Measurements from ENCODE around the gene JOSD2.
"Not testable (repeated sequence)": the region's sequence is repeated elsewhere in the genome, so short reads cannot be mapped to it uniquely, and the experiment has no call there.

The JOSD2 gene

DNA sequence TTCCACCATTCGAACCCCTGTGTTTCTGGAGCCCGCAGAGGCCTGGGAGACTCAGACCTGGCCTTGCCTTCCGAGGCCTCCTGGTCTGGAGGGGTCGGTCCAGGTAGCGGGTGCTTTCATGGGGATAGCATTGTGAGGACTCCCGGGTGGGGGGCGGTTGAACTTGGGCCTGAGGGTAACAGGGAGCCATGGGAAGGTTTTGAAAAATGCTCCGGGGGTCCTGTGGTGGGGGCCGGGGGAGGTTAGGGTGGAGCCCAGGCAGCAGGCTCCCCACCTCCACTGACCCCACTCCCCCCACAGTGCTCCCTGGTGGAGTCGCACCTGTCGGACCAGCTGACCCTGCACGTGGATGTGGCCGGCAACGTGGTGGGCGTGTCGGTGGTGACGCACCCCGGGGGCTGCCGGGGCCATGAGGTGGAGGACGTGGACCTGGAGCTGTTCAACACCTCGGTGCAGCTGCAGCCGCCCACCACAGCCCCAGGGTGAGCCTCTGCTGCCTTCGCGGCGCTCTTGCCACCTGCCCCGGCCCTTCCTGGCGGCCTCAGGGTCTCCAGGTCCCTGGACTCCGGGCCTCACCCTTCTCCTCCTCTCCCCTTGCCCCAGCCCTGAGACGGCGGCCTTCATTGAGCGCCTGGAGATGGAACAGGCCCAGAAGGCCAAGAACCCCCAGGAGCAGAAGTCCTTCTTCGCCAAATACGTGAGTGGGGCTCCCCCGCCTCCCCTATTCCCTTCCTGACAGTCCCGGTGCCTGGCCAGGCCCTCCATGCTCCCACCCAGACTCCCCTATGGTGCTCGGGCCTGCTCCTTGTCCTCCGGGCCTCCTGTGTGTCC, 30.5 kb downstream of the JOSD2 start:
- peak overlapping the region; percentile 19 to 34 for H3K27ac Mint-ChIP-seq
- H3K27me3 Mint-ChIP-seq, result no peaks in the 10 kb centered on the region
- no peak for DNase-seq
- no peak for ATAC-seq
- H3K4me3 Mint-ChIP-seq, result no peak overlapping the region
- H3K9me3 Mint-ChIP-seq, result peaks cover 0 to 7% of the 10 kb centered on the region in 2 donors
- H3K4me1 Mint-ChIP-seq, result peaks cover 39% of the 10 kb centered on the region

DNA sequence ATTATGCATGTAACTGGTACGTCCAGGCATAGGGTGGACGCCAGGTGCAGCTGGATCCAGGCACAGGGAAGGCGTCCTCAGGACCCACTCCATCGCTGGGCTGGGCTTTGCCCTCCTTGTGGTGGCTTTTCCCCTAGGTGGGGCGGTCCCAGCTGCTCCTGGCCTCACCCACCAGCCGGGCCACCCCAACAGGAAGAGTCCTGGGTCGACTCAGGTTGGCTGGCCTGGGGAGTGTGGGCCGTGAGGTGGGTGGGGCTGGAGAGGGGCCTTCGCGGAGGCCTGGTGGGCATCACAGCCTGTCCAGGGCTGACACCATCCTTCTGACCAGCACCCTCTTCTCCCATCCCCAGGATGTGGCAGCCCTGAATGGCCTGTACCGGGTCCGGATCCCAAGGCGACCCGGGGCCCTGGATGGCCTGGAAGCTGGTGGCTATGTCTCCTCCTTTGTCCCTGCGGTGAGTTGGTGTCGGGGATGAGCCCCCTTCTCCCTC, 31.2 kb downstream of the JOSD2 start:
- Mint-ChIP-seq H3K27me3 (no peaks in the 10 kb centered on the region), H3K4me1 (peaks cover 46% of the 10 kb centered on the region), H3K4me3 (no peak overlapping the region), H3K27ac (no peak overlapping the region), H3K9me3 (peaks cover 0 to 7% of the 10 kb centered on the region in 2 donors)
- ATAC-seq, result no peak
- DNase-seq, result no peak

DNA sequence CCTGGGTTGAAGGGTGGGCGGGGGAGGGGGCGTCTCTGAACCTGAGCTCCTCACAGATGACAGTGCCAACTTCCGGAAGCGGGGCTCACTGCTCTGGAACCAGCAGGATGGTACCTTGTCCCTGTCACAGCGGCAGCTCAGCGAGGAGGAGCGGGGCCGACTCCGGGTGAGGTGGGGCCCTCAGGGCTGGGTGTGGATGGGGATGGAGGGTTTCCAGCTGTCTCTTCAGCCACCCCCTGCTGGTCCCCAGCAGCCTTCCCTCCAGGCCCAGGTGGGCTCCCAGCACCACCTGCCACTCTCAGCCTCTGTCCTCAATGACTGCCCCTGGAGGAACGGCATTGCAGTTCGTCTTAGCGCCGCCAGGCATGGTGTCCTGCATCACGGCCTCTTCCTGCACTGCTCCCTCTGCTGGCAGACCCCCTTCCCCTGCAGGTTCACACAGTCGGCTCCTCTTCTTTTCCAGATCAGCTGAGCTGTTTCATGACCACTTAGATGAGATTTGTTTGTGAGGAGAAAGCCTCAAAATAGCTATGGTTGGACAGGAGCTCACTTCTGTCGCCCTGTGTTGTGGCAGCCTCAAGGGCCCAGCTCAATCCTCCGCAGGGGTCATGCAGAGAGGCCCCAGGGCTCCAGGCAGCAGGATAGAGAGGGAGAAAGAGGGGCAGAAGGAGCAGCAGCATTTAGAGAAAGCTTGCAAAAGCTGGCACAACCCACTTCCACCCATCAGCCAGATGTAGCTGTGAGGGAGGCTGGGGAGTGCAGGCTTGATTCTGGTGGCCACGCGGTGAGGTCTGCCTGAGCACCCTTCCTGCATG, 31.9 kb downstream of the JOSD2 start:
- Mint-ChIP-seq H3K9me3 (peaks cover 0 to 7% of the 10 kb centered on the region in 2 donors), H3K27ac (peak overlapping the region; percentile 46 to 78), H3K27me3 (no peaks in the 10 kb centered on the region), H3K4me1 (peaks cover 46% of the 10 kb centered on the region), H3K4me3 (peak overlapping the region in 1 of 2 donors; percentile 24)
- DNase-seq, result no peak
- ATAC-seq, result no peak

DNA sequence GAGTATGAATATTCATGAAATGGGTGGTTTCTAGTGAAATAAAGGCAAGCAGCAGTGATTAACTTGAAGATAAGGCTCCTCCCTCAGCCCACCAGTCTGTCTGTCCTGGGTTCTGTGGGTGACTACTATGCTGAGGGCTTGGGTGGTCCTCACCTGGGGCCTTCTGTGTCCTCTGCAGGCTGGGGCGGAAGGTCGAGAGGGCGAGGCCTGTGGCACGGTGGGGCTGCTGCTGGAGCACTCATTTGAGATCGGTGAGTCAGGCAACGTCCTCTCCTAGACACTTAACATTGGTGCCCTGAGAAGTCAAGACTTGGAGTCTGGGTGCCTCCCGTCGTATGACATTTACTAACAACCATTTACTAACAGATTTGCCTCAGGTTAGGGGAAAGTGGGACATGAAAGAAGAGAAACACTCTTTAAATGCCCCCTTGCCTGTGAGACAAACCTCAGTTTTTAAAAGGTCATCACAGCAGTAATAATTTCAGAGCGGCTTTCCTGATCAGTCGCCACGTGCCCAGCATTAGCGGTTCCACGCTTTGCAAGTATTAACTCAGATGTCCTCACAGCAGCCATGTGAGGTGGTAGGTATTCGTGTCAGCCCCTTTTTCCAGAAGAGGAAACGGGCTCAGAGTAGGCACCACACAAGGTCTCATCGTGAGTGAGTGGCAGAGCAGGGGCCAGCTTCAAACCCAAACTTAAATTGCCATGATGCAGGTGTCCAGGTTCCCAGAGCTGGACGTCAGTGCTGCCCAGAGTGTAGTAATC, 33.1 kb downstream of the JOSD2 start:
- DNase-seq (no peak), ATAC-seq (no peak)
- H3K27me3 Mint-ChIP-seq, result no peaks in the 10 kb centered on the region
- H3K9me3 Mint-ChIP-seq, result peaks cover 0 to 7% of the 10 kb centered on the region in 2 donors
- H3K27ac Mint-ChIP-seq, result peak overlapping the region; percentile 2 to 3
- H3K4me1 Mint-ChIP-seq, result peaks cover 46% of the 10 kb centered on the region
- H3K4me3 Mint-ChIP-seq, result peak overlapping the region; percentile 95 to 100

DNA sequence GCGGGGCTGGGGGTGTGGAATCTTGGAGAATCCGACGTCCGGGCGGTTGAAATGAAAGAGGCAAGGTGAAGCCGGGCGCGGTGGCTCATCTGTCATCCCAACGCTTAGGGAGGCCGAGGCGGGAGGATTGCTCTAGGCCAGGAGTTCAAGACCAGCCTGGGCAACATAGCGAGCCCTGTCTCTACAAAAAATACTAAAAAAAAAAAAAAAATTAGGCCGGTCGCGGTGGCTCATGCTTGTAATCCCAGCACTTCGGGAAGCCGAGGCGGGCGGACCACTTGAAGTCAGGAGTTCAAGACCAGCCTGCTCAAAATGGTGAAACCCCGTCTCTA, 34.1 kb downstream of the JOSD2 start:
- ATAC-seq, result peak; percentile 7
- Mint-ChIP-seq H3K4me1 (peaks cover 46% of the 10 kb centered on the region), H3K27ac (peak overlapping the region; percentile 97 to 99), H3K27me3 (no peaks in the 10 kb centered on the region), H3K4me3 (peak overlapping the region; percentile 95 to 100), H3K9me3 (peaks cover 0 to 7% of the 10 kb centered on the region in 2 donors)
- no peak for DNase-seq

DNA sequence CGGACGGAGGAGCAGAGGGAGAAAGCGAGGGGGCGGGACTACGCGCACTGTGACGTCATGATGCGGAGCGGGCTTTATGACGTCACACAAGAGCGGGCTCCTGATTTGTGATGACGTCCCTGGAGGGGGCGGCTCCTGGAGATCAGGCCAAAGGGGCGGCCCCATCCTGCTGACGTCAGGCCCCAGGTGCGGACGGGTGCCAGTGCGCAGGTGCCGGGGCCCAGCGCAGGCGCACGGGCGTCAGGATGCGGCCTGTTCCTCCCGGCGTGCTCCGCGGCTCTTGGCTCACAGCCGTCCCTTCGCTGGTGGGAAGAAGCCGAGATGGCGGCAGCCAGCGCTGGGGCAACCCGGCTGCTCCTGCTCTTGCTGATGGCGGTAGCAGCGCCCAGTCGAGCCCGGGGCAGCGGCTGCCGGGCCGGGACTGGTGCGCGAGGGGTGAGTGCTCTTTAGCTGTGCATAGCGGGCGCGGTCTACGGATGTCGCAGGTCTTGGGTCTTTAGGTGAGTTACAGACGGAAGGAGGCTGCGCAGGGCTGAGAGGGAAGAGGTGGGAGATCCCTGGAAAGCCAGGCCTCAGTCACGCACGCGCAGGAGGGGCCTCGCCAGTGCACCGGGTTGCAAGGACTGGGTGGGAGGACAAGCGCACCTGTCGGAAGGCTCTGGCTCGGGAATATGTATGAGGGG, 34.6 kb downstream of the JOSD2 start, which contains the start of the genes EMC10 and GARIN5A:
Gene EMC10, plus strand, starts transcription at position 284 of the 683 bp plus-strand sequence. Its CDS starts 38 bp downstream, at position 322.
Gene GARIN5A, minus strand, starts transcription at position 625 of the 683 bp plus-strand sequence. Its CDS starts 460 bp downstream, at position 165.
- H3K27ac Mint-ChIP-seq, result peak within 1 kb of the TSS; percentile 97 to 99
- peaks cover 0 to 7% of the 10 kb centered on the region in 2 donors for H3K9me3 Mint-ChIP-seq
- ATAC-seq (peak; percentile 97), DNase-seq (peak; percentile 96 to 98)
- H3K4me1 Mint-ChIP-seq, result peaks cover 46% of the 10 kb centered on the region
- H3K4me3 Mint-ChIP-seq, result peak within 1 kb of the TSS; percentile 95 to 100
- no peaks in the 10 kb centered on the region for H3K27me3 Mint-ChIP-seq

DNA sequence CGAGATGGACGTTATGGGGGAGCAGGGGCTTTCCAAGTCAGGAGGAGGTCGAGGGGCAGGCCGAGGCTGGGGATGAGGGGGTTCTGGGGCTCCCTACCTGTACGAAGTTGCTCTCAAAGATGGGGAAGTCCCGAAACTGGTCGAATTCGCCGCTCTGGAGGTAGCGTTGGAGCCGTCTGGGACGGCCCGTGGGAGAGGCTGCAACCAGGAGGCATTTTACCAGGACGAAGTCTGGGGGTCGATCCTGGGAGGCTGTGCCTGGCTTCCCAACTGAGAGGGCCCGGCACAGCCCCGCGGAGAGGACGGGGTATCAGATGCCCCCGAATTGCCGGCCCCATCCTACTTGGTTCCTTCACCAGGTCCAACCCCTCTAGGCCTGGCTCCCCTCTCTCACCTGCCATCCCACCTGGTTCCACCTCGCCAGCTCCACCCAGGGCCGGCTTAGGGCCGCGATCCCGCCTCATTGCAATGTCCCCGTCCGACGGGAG, 35.2 kb downstream of the JOSD2 start:
- peak overlapping the region in 1 of 2 donors; percentile 99 for H3K27ac Mint-ChIP-seq
- H3K9me3 Mint-ChIP-seq, result peaks cover 0 to 7% of the 10 kb centered on the region in 2 donors
- DNase-seq, result no peak
- peak overlapping the region; percentile 71 to 100 for H3K4me3 Mint-ChIP-seq
- H3K4me1 Mint-ChIP-seq, result peaks cover 46% of the 10 kb centered on the region
- ATAC-seq, result peak; percentile 6
- no peaks in the 10 kb centered on the region for H3K27me3 Mint-ChIP-seq

DNA sequence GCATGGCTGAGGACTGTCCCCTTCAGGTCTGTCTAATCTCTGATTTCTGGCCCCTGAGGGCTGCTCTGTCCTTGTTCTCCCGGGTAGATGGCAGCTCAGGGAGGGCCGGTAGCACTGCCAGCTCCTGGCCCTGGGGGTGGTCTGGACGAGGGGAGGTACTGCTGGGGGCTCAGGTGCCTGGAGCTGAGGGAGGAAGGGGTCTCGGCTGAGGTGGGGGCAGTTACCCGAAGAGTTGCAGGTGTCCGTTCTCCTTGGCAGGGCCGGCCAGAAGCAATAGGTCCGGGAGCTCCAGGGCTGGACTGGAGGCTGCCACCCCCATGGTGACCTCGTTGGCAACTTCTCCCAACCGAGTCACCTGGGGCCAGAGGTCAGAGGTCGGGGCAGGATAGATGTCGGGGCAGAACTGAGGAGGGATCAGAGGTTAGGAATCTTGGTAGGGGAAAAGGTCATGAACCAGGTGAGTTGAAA, 35.9 kb downstream of the JOSD2 start:
- ATAC-seq, result no peak
- peak overlapping the region; percentile 45 to 100 for H3K4me3 Mint-ChIP-seq
- H3K4me1 Mint-ChIP-seq, result peaks cover 46% of the 10 kb centered on the region
- no peak for DNase-seq
- peak overlapping the region in 1 of 2 donors; percentile 99 for H3K27ac Mint-ChIP-seq
- H3K27me3 Mint-ChIP-seq, result no peaks in the 10 kb centered on the region
- H3K9me3 Mint-ChIP-seq, result peaks cover 0 to 7% of the 10 kb centered on the region in 2 donors

DNA sequence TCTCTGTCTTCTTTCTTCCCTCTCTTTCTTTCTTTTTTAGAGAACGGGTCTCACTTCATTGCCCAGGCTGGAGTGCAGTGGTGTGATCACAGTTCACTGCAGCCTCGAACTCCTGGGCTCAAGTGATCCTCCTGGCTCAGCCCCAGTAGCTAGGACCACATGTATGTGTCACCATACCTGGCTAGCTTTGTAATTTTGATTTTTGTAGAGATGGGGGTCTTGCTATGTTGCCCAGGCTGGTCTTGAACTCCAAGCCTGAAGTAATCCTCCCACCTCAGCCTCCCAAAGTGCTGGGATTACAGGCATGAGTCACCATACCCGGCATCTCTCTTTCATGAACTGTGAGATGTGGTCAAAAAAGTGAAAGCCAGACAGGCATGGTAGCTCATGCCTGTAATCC, 37.7 kb downstream of the JOSD2 start:
- H3K4me3 Mint-ChIP-seq, H3K27ac Mint-ChIP-seq, H3K9me3 Mint-ChIP-seq, ATAC-seq, DNase-seq: not testable (repeated sequence)
- Mint-ChIP-seq H3K27me3 (peaks cover 12% of the 10 kb centered on the region), H3K4me1 (peaks cover 34% of the 10 kb centered on the region)

DNA sequence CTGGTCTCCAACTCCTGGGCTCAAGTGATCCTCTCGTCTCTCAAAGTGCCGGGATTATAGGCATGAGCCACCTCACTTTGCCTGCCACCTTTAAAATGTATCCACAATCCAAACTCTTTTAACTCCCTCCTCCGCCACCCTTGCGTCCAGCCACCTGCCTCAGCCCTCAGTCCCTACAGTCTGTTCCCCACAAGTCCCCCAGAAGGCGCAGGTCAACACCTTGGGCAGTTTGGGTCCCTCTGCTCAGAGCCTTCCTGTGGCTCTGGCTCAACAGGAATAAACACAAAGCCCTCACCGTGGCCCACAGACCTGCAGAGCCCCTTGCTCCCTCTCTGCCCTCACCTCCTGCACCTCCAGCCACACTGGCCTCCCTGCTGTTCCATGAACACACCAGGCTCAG, 42.2 kb downstream of the JOSD2 start:
- DNase-seq, result no peak
- no peak for ATAC-seq
- H3K9me3 Mint-ChIP-seq, result no peaks in the 10 kb centered on the region
- H3K4me3 Mint-ChIP-seq, result no peak overlapping the region
- peaks cover 28% of the 10 kb centered on the region for H3K27me3 Mint-ChIP-seq
- H3K27ac Mint-ChIP-seq, result no peak overlapping the region
- H3K4me1 Mint-ChIP-seq, result no peaks in the 10 kb centered on the region

DNA sequence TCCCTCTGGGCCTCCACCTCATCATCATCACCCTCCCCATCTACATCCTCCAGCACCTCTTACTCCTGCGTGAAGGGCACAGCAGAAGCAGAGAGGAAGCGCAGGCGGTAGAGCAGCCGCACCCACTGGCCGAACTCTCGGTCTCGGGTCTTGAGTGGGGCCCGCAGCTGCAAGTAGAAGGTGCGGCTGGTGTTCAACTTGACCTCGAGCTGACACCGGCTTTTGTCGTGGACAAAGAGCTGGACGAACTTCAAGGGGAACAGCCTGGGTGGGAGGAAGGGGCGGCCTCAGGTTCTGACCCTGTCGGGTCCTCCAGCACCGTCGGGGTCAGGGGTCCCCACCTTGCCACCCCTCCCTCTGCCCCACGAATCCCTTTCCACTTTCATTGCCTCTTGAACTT, 43.4 kb downstream of the JOSD2 start:
- Mint-ChIP-seq H3K4me1 (no peaks in the 10 kb centered on the region), H3K27me3 (peaks cover 28% of the 10 kb centered on the region), H3K4me3 (no peak overlapping the region), H3K9me3 (no peaks in the 10 kb centered on the region), H3K27ac (no peak overlapping the region)
- ATAC-seq, result no peak
- no peak for DNase-seq

DNA sequence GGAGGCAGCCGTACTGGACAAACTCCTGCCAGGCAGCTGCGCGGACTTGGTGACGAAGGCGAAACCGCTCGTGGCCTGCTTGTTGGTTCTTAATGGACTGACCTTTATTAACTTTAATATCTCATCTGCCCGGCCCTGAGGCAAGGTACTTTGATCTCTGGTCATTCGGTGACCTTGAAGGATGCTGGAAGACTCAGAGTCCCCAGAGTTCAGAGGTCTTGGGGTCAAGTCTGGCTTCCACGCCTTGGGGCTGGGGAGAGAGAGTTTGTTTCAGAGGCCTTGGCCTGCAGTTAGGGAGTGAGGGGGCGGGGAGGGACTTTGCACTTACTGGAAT, 44.3 kb downstream of the JOSD2 start:
- Mint-ChIP-seq H3K27me3 (peaks cover 28% of the 10 kb centered on the region), H3K27ac (no peak overlapping the region), H3K9me3 (no peaks in the 10 kb centered on the region), H3K4me1 (no peaks in the 10 kb centered on the region), H3K4me3 (no peak overlapping the region)
- DNase-seq (no peak), ATAC-seq (no peak)

DNA sequence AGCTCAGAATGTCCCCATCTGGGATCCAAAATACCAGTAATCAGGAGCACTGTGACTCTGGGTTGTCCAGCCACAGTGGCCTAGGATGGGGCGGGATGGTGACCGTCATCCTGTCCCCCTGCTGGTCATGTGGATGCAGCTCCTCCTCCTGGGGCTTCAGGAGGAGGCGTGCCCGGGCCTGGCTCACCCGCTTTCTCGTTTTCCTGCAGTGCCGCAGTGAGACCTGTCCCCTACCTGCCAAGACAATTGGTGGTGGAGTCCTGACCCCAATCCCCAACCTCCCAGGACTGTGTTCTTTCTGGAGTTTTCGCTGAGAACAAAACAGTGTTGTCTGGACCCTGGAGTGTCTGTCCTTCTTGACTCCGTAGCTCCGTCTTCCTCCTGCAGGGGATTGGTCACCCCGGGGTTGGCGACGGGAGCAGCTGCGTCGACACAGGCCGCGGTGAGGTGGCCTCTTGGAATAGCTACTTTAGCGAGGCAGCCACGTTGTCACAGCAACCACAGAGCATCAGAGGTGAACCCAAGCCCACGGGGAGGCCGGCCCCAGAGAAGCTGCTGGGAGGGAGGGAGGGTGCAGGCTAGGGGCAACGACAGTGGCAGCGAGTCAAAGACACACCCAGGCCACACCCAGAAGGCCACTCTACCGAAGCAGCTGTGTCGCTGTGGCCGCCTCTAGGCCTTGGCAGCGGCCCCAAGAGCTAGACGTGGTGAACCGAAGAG, 44.8 kb downstream of the JOSD2 start:
- Mint-ChIP-seq H3K4me3 (no peak overlapping the region), H3K27ac (no peak overlapping the region), H3K4me1 (peaks cover 5% of the 10 kb centered on the region), H3K27me3 (peaks cover 28% of the 10 kb centered on the region), H3K9me3 (no peaks in the 10 kb centered on the region)
- no peak for DNase-seq
- ATAC-seq, result no peak

DNA sequence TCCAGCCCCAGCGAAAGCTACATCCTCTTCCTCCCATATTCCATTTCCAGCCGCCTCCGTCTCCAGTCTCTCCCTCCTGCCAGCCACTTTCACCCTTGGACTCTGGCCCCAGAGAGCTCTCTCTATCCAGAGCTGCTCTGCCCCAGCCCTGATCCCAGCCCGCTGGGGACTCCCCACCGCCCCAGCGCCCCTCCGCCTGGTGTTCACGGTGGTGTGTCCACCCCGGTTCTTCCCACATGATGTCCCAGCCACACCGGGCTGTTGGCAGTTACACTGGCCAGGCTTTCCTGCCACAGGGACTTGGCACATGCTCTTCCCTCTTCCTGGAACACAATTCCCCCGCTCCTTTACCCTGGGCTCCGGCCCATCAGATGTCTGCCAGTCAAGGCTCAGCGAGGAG, 46.0 kb downstream of the JOSD2 start:
- no peak for ATAC-seq
- Mint-ChIP-seq H3K4me3 (no peak overlapping the region), H3K9me3 (no peaks in the 10 kb centered on the region), H3K4me1 (peaks cover 13% of the 10 kb centered on the region), H3K27me3 (peaks cover 32% of the 10 kb centered on the region), H3K27ac (peak overlapping the region in 1 of 2 donors; percentile 74)
- no peak for DNase-seq

Measured in stimulated activated naive CD8-positive, alpha-beta T cell treated with anti-CD3 and anti-CD28 coated beads, Interleukin-15, amount 100 ng/mL, for 72 hours (primary cell).